ENCODE results near the gene DAP3. TPM values are rescaled to one million over a fixed set of nuclear protein-coding genes. Genes with fewer than 3 reads are reported as not detected.

DAP3 gene
- total and polyA plus RNA-seq, 9 of the 15 experiments (the other 6 are each of a cell fraction or from before 2014, with no cell fraction given), result 155 to 484 (median 298) TPM

DNA sequence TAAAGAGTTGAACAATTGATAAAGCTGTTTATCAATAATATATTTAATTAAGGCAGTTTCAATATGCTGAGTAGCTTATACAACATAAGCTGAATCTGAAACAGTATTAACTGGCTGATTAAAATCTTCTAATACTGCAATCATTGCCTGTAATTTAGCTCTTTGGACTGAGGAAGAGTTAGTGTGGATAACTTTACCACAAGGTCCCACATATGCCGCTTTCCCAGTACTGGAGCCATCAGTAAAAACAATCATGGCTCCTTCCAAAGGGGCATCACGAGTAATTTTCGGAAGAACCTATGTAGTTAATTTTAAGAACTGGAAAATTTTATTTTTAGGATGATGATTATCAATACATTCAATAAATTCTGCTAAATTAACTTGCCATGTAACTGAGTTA, 6.7 kb downstream of the DAP3 start (continued):
- TF ChIP-seq, protein P1, sequence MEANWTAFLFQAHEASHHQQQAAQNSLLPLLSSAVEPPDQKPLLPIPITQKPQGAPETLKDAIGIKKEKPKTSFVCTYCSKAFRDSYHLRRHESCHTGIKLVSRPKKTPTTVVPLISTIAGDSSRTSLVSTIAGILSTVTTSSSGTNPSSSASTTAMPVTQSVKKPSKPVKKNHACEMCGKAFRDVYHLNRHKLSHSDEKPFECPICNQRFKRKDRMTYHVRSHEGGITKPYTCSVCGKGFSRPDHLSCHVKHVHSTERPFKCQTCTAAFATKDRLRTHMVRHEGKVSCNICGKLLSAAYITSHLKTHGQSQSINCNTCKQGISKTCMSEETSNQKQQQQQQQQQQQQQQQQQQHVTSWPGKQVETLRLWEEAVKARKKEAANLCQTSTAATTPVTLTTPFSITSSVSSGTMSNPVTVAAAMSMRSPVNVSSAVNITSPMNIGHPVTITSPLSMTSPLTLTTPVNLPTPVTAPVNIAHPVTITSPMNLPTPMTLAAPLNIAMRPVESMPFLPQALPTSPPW (CRISPR knock-in tag; IDR thresholded peaks at IDR 0.05), result no peak

DNA sequence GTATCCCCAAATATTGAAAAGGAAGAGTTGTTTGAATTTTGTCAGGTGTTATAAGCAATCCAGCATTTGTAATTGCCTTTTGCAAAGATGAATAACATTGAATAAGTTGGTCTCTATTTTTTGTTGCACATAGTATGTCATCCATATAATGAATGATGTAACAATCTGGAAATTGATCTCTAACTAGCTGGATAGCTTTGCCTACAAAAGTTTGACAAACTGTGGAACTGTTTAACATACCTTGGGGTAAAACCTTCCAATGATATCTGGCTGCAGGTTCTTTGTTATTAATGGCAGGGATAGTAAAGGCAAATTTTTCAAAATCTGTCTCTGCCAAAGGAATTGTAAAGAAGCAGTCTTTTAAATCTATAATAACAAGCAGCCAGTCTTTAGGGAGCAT, 7.6 kb downstream of the DAP3 start:
- H3K36me3 ChIP-seq (ENCODE audit: control insufficient read depth, insufficient read depth, low read length), result peaks cover 52% of the 10 kb centered on the region
- FAIRE-seq (no peak), ATAC-seq (no peak), DNase-seq (ENCODE audit: extremely low read depth in 1 of 4, low spot score in 3 of 4) (no peak)
- no peak overlapping the region for H3K9ac ChIP-seq (ENCODE audit: insufficient read depth in 1 of 2, low read depth in 2 of 2, low read length in 2 of 2)
- ChIA-PET POLR2A (no interaction called here), CTCF (ENCODE audit: low intra/inter-chr PET ratio) (no interaction called here)
- no peak overlapping the region for H3K27ac ChIP-seq (ENCODE audit: extremely low read depth, low read depth, low read length)
- in situ Hi-C loops (cut with MboI), result no loop called here
- peaks cover 20% of the 10 kb centered on the region for H3K9me3 ChIP-seq (replicated peaks; ENCODE audit: control insufficient read depth, insufficient read depth, low read depth, low read length)
- H3K4me1 ChIP-seq (replicated peaks in 1 of 2; ENCODE audit: control insufficient read depth in 2 of 2, insufficient read depth in 2 of 2, low read length in 2 of 2), result peaks cover 14 to 32% of the 10 kb centered on the region in 2 experiments; a peak in 4 of 5 replicates
- intact Hi-C loops (cut with micrococcal nuclease), result no loop called here
- H4K20me1 ChIP-seq (replicated peaks; ENCODE audit: control insufficient read depth, insufficient read depth, low read length), result no peaks in the 10 kb centered on the region
- H3K4me2 ChIP-seq (ENCODE audit: insufficient read depth, low read length), result no peak overlapping the region
- BruUV-seq (replicated peaks), result no TSS peak
- H3K4me3 ChIP-seq, result no peak overlapping the region
- no peaks in the 10 kb centered on the region for H3K9me1 ChIP-seq (ENCODE audit: control insufficient read depth, insufficient read depth, low read length)
- H3K27me3 ChIP-seq (ENCODE audit: control insufficient read depth in 2 of 2, insufficient read depth in 2 of 2, low read length in 2 of 2), result no peaks in the 10 kb centered on the region
- H3K79me2 ChIP-seq (ENCODE audit: control insufficient read depth, insufficient read depth, low read length), result peaks cover 89% of the 10 kb centered on the region
- no peak overlapping the region for H2AFZ ChIP-seq (ENCODE audit: low read depth, low read length)
- TF ChIP-seq HCFC1 (IDR thresholded peaks at IDR 0.05; ENCODE audit: low read depth, low read length) (no peak), POLR2AphosphoS2 (IDR thresholded peaks at IDR 0.05; ENCODE audit: low read length) (no peak), ZNF780A (CRISPR knock-in tag; IDR thresholded peaks at IDR 0.05) (no peak), ZBTB8A (IDR thresholded peaks at IDR 0.05; ENCODE audit: partially characterized antibody) (no peak), ADNP (tag; IDR thresholded peaks at IDR 0.05) (no peak), C11orf30 (IDR thresholded peaks at IDR 0.05; ENCODE audit: low read depth) (no peak), GTF2E2 (tag; IDR thresholded peaks at IDR 0.05) (no peak), TRIM24 (IDR thresholded peaks at IDR 0.05) (peak; percentile 76 to 78), KLF16 (IDR thresholded peaks at IDR 0.05) (no peak), PHF20 (IDR thresholded peaks at IDR 0.05; ENCODE audit: partially characterized antibody) (no peak)
- TF ChIP-seq, protein P2, sequence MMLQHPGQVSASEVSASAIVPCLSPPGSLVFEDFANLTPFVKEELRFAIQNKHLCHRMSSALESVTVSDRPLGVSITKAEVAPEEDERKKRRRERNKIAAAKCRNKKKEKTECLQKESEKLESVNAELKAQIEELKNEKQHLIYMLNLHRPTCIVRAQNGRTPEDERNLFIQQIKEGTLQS (IDR thresholded peaks at IDR 0.05), result 0 out of 2 replicates have a peak, but pooled peaks have one; percentile 45
- TF ChIP-seq, protein P2 (CRISPR knock-in tag; conservative IDR thresholded peaks at IDR 0.05), result no peak
- TF ChIP-seq, protein P3, sequence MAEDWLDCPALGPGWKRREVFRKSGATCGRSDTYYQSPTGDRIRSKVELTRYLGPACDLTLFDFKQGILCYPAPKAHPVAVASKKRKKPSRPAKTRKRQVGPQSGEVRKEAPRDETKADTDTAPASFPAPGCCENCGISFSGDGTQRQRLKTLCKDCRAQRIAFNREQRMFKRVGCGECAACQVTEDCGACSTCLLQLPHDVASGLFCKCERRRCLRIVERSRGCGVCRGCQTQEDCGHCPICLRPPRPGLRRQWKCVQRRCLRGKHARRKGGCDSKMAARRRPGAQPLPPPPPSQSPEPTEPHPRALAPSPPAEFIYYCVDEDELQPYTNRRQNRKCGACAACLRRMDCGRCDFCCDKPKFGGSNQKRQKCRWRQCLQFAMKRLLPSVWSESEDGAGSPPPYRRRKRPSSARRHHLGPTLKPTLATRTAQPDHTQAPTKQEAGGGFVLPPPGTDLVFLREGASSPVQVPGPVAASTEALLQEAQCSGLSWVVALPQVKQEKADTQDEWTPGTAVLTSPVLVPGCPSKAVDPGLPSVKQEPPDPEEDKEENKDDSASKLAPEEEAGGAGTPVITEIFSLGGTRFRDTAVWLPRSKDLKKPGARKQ (CRISPR knock-in tag; IDR thresholded peaks at IDR 0.05), result no peak
- TF ChIP-seq, protein P4, sequence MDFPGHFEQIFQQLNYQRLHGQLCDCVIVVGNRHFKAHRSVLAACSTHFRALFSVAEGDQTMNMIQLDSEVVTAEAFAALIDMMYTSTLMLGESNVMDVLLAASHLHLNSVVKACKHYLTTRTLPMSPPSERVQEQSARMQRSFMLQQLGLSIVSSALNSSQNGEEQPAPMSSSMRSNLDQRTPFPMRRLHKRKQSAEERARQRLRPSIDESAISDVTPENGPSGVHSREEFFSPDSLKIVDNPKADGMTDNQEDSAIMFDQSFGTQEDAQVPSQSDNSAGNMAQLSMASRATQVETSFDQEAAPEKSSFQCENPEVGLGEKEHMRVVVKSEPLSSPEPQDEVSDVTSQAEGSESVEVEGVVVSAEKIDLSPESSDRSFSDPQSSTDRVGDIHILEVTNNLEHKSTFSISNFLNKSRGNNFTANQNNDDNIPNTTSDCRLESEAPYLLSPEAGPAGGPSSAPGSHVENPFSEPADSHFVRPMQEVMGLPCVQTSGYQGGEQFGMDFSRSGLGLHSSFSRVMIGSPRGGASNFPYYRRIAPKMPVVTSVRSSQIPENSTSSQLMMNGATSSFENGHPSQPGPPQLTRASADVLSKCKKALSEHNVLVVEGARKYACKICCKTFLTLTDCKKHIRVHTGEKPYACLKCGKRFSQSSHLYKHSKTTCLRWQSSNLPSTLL (IDR thresholded peaks at IDR 0.05), result no peak
- TF ChIP-seq, protein P5, sequence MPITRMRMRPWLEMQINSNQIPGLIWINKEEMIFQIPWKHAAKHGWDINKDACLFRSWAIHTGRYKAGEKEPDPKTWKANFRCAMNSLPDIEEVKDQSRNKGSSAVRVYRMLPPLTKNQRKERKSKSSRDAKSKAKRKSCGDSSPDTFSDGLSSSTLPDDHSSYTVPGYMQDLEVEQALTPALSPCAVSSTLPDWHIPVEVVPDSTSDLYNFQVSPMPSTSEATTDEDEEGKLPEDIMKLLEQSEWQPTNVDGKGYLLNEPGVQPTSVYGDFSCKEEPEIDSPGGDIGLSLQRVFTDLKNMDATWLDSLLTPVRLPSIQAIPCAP (CRISPR knock-in tag; IDR thresholded peaks at IDR 0.05; ENCODE audit: borderline replicate concordance), result no peak
